H54 (cell line): ENCODE data around the gene CGREF1.
A peak's percentile ranks its signal among the peaks of the same experiment; 100 is the strongest.

ENCODE experiments used
- DNase-seq: peaks from one replicate; pipeline ENCODE4 v3.0.0; 2011; ENCODE audit warnings: low spot score, mixed read lengths; ENCODE audit not compliant: insufficient read length
- FAIRE-seq: peaks from 3 replicates; lab custom pipeline; 2011; peaks lifted over from hg19 to GRCh38; lab: Jason Lieb, UNC
- POLR2A ChIP-seq: IDR thresholded peaks from 2 replicates; pipeline ENCODE4 v1.6.1; 2011; ENCODE audit warnings: low read depth, mild to moderate bottlenecking, low read length

CGREF1 gene

DNA sequence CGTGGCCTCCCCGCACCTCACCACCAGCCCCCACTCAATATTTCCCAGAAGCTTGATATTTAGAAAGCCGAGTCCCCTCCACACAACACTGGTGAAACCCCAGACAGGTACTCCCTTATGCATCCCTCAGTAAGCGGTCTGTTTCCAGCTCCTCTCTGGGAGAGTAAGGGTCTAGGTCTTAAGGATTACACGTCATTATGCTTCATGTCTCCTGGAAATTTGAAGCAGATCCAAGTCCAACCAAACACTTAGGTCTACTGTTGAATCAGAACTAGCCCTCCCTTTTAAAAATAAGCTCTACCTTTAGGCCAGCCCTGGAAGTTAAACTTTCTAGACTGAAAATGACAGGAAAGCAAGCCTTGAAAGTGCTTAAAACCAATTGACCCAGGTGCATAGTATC, 46.0 kb downstream of the CGREF1 start:
- FAIRE-seq (no peak), DNase-seq (no peak)
- TF ChIP-seq POLR2A = no peak

DNA sequence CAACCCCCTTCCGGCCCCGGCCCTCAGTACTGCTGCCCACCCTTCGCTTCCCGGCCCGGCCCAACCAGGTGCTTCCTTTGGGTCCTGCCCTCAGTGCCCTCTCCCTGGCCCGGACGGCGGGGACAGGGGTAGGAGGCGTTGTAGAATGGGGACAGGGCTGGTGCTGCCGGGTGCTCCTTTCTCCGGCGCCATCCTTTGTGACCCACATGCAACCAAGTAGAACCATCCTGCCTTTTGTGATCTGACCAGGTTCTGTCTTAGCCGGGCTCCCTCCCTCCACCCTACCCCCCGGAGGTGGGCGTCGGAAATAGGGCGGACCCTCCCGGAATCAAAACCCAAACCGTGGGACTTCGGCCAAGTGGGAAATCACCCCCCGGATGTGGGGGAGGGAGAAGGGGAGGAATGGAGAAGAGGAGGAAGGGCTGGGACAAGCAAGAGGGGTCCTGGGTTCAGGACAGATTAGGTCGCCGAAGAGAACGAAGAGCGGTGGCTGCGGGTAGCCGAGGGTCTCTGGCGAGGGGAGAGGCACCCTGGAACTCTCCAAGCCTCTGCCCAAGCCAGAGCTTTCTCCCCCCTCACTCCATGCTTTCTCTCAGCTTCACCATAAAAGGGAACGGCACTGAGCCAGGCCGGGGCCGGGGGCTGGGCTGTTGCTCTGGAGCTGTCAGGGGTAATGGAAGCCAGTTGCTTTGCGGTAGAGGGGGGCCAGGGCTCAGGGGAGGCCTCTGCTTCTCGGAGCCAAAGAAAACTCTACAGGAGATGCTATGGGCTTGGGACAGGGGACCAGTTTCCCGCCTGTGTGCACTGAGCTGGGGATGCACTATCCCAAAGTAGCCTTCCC, 46.7 kb downstream of the CGREF1 start:
- FAIRE-seq = no peak

DNA sequence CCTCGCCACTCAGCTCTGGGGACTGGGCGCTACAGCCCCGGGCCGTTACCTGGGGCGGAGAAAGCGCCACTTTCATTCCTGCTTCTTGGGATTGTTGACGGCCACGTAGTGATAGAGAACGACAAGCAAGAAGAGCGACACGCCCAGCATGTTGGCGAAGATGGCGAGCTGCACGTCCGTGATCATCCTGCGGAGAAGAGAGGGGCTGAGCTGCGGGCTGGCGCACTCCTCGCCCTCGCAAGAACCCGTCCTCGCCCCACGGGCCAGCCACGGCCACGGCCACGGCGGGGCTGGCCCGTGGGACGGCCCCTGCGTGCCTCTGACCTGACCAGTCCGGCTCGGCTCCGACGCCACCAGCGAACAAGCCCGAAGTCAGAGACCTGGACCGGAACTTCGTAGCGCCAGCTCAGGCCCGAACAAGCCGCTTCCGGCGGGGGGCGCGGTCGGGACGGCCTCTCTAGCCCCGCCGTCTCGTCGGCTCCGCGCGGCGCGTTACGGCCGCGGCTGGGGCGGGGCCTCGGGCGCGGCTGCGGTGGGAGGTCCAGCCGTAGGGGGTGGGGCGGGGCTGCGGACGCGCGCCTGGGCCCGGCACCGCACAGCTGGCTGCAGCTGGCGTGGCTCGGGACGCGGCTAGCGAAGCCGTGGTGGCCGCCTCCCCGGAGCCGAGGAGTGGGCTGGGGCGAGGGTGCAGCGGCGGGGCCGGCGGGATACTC, 47.5 kb downstream of the CGREF1 start, which contains the start of gene OST4:
Gene OST4 (minus strand): TSS at position 378 of the 713 bp plus-strand sequence.
- TF ChIP-seq POLR2A = peak; percentile 75
- DNase-seq = peak; percentile 96
- FAIRE-seq = no peak

More for the DNA sequence above, 46.7 kb downstream of the CGREF1 start:
- no peak for TF ChIP-seq POLR2A
- DNase-seq = no peak

DNA sequence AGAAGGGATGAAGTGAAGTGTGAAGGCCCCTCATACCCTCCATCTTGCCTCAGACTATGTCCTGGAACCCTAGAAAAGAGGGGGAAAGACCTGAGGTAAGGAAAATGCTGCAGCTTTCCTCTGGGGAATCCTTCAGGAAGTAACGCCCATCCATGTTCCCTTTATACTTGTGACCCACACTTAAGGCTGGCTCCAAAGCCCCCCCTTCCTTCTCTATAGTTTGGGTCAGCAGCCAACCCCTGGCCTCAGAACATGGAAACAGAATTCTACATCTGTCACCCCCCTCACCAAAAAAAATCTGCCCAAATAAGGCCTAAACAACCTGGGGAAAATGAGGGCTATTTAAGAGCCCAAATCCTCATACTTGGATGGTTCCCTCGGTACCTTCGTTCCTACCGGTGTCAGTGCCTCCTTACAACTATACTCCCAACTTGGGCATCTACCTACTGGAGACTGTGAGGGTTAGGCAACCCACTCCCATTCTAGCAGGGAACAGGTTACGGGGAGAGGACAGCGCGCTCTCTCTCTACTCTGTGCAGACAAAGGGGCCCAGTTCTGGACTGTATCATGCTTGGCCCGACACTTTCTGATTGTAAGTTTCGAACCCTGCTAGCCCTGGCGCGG, 48.2 kb downstream of the CGREF1 start:
- TF ChIP-seq POLR2A = no peak
- FAIRE-seq (no peak), DNase-seq (no peak)

DNA sequence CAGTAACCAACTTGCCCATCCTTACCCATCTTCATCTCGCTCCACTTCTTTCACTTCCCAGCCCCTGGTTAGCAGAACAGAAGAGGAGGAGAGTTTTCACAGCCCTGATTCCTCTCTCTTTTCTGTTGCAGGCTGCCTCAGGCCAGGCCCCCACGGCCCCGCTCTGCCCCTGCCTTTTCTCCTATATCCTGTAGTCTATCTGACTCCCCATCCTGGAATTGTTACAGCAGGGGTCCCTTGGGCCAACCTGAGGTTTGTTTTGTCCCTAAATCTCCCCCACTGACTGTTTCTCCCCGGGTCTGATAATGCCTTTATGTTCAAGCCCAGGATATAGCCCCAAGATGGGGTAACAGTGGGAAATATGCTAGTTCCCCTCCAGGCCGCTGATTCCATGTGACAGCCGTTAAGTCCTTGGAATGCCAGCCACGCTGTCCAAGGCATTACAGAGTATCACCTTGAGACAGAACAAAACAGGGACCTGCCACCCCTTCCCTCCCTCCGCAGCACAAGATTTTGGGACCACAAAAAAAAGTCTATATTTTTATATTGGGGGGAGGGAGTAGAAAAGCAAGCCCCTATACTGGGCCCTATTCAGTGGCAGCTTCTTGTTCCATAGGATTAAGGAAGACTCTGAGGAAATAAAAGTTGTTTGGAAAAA, 48.8 kb downstream of the CGREF1 start:
- FAIRE-seq (no peak), DNase-seq (no peak)
- TF ChIP-seq POLR2A = no peak

DNA sequence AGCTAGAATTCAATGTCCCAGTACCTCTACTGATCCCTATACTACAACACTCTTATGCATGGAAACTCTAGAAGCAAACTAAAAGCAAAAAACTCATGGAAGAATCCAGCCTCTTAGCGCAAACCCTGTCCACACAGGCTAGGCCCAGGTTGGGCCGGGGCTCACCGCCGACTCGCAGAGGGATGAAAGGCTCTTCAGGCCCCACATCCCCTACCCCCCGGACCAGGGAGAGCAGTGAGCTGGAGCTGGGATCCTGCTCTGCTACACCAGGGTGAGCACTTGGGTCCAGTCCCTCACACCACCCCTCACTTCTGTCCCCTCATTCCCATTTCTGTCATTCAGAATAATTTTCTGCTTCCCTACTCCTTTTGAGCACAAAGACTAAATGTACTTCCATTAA, 49.5 kb downstream of the CGREF1 start:
- FAIRE-seq (no peak), DNase-seq (no peak)
- TF ChIP-seq POLR2A = no peak

DNA sequence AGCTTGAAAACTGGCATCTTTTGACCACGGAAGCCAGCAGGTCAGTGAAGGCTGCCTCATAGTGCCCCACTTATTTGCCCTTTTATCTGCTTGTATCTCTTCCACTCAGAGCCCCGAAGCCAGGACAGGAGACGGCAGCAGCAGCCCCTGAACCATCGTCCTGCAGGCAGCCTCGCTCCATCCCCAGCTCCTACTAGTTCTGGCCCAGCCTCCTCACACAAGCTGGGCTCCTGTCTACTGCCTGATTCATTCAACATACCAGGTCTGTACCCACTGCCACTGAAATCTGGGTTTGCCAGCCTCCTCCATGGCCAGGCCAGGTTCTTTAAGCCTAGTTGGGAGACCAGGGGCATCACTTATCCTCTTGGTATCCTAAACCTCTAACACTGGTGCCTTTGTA, 51.5 kb downstream of the CGREF1 start:
- no peak for FAIRE-seq
- TF ChIP-seq POLR2A = no peak
- DNase-seq = no peak

DNA sequence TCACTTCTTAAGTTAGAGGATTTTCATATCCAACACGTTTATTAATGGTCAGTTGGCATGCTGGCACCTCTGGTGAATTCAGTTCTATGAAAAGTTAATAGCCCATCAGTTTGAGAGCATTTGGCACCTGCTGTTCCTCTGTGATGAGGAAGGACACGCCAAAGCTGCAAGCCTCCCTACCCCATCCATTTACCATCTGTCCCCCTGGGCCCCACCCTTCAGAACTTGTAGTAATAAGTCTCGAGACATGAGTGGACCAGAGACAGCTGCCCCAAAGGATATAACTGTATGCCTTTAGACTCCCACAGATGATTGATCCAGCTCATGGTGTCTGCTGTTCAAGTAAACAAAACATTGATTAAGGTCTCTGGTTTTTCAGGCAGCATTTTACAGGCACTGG, 53.8 kb downstream of the CGREF1 start:
- DNase-seq (no peak), FAIRE-seq (no peak)
- TF ChIP-seq POLR2A = no peak

DNA sequence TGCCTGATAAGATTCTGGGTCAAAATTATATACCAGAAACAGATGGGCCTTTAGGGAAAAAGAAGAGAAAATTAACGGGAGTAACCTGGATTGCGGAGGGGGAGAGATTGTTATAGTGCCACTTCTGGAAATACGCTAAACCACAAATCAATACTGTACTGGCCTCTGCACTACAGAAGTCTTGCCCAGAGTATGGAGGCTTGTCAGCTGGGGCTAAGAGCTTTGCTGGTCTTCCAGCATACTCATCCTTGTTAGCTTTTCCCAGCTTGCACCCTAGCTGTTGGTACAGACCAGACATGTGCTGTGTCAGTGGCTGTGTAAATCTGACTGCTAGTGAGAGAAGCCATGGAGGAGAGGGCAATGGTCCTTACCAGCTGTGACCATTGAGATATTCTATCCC, 58.6 kb downstream of the CGREF1 start:
- FAIRE-seq = no peak
- no peak for TF ChIP-seq POLR2A
- DNase-seq = no peak

DNA sequence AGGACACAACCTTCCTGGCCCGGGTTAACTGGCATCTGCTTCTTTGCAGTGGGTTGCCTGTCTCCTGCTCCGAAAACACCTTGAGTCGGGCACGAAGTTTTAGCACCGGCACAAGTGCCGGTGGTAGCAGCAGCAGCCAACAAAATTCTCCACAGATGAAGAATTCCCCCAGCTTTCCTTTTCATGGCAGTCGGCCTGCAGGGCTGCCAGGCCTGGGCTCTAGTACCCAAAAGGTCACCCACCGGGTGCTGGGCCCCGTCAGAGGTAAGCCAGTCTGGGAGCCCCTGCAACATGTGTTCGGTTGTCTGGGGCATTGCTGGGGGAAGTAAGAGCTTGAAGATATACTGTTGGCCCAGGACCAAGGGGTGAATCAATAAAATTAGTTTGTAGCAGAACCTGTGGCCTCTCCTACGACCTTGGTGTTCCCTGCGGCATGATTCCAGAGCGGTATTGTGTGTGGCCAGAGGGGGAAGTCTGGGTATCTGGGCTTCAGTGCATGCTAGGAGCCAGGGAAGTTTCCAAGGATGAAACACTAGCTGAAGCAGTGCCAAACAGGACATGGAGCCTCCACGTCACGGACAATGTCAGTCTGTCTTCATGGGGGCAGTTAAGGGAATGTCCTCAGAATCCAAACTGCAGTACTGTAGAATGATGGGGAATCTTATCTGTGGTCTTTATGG, 59.6 kb downstream of the CGREF1 start:
- FAIRE-seq (no peak), DNase-seq (no peak)
- no peak for TF ChIP-seq POLR2A

DNA sequence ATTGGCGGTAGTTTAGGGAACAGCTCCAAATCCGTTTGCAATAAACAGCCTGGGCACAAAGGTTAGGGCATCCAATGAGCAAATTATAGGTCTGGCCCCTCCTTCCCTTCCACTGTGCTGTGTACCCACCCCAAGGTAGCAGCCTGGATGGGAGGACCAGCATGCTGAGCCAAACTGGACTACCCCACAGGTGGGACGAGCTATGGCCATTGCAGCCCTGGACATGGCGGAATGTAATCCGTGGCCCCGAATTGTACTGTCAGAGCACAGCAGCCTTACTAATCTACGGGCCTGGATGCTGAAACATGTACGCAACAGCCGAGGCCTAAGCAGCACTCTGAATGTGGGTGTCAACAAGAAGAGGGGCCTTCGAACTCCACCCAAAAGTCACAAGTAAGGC, 60.7 kb downstream of the CGREF1 start:
- FAIRE-seq (no peak), DNase-seq (no peak)
- no peak for TF ChIP-seq POLR2A

DNA sequence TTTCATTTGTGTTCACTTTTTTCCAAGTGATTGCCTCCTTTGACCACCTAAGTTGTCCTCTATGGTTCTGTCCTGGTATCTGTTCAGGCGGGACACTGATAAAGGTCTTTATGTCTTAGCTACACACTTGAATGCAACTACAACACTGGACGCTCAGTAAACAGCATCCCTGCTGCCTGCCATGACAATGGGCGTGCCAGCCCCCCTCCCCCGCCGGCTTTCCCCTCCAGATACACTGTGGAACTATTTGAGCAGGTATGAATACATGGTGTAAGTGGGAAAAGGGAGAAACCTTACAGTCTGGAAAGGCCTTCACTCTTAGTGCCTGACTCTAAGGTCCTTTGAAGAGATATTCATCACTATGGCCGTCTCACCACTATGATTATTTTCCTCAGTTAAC, 61.7 kb downstream of the CGREF1 start:
- DNase-seq (no peak), FAIRE-seq (no peak)
- TF ChIP-seq POLR2A = no peak

DNA sequence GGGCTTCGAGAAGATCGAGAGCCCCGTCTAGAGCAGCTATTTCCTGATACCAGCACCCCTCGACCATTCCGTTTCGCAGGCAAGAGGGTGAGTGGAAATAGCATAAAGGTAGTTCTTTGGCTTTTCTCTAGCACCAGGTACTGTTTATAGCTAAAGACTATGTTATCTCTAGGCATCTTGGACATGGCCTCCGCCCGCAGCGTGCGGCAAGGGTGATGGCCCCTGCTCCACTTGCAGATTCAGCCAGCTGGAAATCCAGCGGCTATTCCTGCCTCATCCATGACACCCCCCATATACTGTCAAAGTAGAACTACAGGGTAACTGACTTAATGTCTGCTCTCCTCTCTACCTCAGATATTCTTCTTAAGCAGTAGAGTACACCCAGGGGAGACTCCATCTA, 64.2 kb downstream of the CGREF1 start:
- TF ChIP-seq POLR2A = no peak
- no peak for DNase-seq
- FAIRE-seq = no peak
